NCI-H2107 (cell line): ENCODE measurements around the gene PAN2.
"Not testable (repeated sequence)": the region's sequence is repeated elsewhere in the genome, so short reads cannot be mapped to it uniquely, and the experiment has no call there.

Source experiments
- DNase-seq: peaks from one replicate; lab custom pipeline; 2025; lab: John Stamatoyannopoulos, UW

Gene PAN2, protein sequence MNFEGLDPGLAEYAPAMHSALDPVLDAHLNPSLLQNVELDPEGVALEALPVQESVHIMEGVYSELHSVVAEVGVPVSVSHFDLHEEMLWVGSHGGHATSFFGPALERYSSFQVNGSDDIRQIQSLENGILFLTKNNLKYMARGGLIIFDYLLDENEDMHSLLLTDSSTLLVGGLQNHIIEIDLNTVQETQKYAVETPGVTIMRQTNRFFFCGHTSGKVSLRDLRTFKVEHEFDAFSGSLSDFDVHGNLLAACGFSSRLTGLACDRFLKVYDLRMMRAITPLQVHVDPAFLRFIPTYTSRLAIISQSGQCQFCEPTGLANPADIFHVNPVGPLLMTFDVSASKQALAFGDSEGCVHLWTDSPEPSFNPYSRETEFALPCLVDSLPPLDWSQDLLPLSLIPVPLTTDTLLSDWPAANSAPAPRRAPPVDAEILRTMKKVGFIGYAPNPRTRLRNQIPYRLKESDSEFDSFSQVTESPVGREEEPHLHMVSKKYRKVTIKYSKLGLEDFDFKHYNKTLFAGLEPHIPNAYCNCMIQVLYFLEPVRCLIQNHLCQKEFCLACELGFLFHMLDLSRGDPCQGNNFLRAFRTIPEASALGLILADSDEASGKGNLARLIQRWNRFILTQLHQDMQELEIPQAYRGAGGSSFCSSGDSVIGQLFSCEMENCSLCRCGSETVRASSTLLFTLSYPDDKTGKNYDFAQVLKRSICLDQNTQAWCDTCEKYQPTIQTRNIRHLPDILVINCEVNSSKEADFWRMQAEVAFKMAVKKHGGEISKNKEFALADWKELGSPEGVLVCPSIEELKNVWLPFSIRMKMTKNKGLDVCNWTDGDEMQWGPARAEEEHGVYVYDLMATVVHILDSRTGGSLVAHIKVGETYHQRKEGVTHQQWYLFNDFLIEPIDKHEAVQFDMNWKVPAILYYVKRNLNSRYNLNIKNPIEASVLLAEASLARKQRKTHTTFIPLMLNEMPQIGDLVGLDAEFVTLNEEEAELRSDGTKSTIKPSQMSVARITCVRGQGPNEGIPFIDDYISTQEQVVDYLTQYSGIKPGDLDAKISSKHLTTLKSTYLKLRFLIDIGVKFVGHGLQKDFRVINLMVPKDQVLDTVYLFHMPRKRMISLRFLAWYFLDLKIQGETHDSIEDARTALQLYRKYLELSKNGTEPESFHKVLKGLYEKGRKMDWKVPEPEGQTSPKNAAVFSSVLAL

DNA sequence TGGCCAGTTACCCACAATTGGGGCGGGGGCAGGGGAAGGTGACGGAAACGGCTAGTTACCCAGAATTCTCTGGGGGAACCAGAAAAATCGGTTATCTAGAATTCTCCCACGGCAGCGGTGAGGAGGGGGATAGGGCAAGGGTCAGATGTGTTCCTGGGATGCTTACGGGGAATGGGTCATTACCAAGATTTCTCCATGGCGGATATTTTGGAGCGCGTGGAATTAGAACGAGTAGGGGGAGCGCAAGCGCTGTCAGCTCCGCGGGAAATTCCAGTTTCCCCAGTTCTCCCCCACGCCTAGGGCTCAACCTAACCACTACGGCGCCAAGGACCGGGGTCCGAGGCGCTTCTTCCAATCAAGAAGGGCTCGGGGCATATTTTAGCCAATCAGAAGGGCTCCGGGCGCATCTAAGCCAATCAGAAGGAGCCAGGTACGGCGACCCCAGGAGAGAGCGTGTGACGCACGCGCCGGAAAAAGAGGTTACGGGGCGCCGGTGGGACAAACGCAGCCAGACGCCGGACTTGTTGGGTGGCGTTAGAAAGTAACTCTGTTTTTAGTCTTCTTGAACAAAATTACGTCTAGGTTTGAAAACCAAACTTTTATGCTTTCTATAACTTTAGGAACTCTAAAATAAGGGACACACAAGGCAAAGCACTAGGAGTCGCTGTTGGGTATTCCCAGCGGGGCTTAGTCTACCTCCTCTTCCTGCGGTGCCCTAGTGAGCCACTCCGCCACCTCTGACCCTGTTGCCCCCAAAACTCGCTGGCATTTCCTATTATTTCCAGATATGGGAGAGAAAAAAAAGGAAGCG is at the start of gene PAN2:
Gene PAN2, minus strand, starts transcription at position 322 of the 811 bp plus-strand sequence. CDS start 906 bp downstream, outside the sequence.
- peak; percentile 95 for DNase-seq

DNA sequence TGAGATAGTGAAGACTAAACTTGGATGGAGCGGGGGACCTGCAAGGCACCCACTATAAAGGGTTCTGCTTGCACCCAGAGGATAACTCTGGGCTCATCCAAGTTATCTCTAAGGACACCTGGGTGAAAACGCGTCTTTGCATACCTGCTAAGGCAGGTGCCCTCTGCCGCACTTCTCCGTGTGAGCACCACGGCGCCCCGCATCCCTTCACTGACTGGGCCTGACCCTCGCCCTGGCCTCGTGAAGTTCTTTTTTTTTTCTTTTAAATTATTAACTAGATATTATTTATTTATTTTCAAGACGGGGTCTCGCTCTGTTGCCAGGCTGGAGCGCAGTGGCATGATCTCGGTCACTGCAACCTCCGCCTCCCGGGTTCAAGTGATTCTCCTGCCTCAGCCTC is 48.8 kb upstream of the PAN2 start:
- no peak for DNase-seq

DNA sequence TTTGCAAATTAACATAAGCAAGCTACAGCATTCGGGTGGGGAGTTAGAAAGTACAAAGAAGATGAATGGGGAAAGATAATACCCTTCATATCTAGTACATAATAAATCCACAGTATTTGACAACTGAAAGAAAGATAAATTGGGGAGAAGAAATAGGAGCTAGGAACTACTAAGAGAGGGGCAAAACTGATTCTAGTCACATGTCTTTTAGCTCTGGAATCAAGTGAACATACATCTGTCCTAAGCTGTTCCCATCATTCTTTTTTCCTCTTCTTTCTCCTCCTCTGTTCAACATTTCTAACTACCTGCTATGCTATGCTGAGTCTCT is 44.2 kb upstream of the PAN2 start:
- no peak for DNase-seq

DNA sequence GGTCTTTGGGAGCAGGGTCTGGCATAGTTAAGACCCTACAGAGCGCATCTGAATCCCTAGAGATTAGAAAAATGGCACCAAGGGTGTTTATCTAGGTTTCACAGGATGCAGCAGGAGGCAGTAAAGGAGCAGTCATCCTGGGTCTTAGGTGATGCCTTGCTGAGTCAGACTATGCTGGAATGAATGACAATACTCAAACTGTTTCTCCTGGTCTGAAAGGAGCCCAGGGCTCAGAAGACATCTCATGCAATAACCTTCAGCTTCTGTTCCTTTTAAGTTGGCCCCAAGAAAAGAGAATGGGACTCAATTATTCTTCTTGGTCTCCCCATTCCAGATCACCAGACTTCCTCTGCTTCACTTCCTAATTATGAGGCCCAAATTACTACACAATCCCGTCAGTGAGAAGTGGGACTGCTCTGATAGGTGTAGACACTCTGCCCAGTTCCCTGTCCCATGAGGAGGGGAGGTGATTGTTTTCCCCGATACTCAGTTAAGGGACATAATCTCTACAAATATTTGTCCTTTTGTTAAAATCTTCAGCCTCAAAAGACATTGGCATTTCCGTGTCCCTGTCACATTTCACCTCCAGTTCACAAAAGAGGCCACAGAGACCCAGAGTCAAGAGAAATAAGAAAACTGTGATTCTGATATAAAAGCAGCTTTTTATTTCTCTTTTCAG is 43.6 kb upstream of the PAN2 start:
- no peak for DNase-seq

DNA sequence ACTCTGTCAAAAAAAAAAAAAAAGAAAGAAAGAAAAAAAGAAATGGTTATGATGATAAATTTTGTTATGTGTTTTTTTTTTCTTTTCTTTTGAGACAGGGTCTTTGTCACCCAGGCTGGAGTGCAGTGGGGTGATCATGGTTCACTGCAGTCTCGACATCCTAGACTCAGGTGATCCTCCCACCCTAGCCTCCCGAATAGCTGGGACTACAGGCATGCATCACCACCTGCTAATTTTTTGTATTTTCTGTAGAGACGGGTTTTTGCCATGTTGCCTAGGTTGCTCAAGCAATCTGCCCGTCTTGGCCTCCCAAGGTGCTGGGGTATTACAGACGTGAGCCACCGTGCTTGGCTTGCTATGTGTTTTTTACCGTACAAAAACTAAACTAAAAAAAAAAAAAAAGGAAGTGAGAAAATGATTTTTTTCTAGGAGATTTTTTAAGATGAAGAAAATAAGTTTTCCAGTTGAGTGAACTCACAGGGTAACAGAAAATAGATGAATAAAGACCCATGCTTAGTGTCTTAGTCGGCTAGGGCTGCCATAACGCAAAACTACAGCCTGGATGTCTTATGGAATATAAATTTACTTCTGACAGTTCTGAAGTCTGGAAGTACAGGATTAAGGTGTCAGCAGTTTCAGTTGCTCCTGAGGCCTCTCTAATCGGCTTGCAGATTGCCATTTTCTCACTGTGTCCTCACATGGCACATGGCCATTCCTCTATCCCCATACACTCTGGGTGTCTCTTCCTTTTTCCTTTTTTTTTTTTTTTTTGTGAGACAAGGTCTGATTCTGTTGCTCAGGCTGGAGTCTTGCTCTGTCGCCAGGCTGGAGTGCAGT is 42.0 kb upstream of the PAN2 start:
- DNase-seq, result no peak

DNA sequence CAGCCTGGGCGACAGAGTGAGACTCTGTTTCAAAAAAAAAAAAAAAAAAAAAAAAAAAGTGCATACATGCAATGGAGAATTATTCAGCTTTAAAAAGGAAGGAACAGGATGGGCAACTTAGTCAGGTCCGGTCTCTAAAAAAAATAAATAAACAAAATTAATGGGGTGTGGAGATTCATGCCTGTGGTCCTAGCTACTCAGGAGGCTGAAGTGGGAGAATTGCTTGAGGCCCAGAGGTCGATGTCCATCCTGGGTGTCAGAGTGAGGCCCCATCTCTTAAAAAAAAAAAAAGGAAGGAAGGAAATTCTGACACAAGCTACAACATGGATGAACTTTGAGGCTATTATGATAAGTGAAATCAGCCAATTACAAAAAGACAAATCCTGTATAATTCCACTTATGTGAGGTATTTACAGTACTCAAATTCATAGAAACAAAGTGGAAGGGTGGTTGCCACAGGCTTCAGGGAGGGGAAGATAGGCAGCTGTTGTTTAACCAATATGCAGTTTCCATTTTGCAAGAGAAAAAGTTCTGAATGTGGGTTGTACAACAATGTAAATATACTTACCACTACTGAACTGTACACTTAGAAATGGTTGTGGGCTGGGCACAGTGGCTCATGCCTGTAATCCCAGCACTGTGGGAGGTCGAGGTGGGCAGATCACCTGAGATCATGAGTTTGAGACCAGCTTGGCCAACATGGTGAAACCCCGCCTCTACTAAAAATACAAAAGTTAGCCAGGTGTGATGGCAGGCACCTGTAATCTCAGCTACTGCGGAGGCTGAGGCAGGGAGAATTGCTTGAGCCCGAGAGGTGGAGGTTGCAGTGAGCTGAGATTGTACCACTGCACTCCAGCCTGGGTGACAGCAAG is 41.2 kb upstream of the PAN2 start:
- no peak for DNase-seq

DNA sequence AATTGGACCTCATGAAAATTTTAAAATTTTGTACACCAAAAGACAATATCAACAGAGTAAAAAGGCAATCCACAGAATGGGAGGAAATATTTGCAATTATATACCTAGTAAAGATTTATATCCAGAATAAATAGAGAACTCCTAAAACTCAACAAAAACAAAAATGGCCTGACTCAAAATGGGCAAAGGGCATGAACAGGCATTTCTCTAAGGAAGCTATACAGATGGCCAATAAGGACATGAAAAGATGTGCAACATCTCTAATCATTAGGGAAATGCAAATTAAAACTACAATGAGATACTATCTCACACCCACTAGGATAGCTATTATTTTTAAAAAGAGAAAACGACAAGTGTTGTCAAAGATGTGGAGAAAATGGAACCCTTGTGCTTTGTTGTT is 39.7 kb upstream of the PAN2 start:
- no peak for DNase-seq

DNA sequence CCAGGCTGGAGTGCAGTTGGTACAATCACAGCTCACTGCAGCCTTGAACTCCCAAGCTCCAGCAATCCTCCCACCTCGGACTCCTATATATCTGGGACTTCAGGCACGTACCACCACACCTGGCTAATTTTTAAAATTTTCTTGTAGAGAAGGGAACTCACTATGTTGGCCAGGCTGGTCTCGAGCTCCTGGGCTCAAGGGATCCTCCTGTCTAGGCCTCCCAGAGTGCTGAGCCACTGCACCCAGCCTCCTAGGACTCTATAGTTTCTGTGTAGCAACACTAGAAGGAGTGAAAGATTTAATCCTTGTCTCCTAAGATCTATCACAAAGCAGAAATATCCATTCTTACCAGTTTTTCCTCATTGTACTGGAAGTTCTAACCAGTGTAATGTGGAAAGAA is 33.1 kb upstream of the PAN2 start:
- no peak for DNase-seq

DNA sequence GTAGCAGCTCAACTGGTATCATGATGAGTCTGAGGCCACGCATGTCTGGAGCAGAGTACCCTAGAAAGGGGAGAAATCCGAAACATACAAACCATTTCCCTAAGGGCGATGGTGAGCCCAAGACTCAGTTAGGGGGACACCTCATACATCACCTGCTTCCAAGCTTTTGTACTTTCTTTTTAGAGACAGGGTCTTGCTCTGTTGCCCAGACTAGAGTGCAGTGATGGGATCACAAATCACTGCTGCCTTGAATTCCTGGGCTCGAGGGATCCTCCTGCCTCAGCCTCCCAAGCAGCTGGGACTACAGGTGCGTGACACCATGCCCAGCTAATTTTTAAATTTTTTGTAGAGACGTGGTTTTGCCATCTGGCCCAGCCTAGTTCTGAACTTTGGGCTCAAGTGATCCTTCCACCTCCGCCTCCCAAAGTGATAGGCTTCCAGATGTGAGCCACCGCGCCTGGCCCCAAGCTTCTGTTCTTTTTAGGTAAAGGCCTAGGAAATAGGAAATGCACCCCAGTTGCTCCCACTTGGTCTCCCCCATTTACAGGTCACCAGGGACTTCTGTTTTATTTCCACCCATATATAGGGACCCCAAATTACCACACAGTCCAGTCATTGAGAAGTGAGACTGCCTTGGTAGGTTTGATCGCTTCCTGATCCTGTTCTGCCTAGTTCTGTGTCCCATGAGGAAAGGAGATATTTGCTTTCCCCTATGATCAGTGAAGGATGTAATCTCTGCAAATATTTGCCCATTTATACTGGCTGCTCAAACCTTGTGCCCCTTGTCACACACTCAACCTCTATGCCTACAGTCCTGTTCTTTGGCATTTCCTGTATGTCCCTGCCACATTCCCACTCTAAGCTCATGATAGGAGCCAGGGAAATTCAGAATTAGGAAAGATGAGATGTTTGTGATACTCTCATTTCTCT is 28.6 kb upstream of the PAN2 start, which contains the start of gene APOF:
Gene APOF, minus strand, starts transcription at position 728 of the 930 bp plus-strand sequence. Its CDS starts 112 bp downstream, at position 616.
- no peak for DNase-seq

DNA sequence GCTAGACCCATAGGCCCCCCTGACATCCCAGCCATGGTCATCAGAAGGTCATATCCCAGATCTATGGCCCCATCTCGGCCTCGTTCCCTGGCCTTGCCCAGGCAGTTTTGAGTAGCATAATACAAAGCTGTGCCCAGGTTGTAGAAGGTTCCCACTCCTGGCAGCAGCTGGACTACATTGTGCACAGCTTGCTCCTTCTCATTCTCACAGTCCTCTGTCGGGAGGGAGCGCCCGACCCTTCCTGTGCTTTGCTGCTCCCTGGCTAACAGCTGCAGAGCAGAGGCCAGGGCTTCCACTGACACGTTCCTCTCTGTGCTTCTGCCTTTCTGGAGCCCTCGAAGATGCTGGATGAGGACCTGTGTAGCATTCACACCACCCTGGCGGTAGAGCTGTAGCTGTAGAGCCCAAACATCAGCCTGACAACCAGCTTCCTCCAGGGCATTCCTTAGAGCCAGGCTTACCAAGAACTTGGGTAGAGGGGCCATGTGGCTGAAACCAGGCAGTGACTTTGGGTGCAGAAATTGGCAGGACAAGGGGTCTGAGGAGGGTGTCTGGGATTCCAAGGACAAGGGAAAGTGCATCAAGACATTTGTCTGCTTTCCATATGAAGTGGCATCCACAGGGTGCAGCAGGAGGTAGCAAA is 27.8 kb upstream of the PAN2 start:
- no peak for DNase-seq

DNA sequence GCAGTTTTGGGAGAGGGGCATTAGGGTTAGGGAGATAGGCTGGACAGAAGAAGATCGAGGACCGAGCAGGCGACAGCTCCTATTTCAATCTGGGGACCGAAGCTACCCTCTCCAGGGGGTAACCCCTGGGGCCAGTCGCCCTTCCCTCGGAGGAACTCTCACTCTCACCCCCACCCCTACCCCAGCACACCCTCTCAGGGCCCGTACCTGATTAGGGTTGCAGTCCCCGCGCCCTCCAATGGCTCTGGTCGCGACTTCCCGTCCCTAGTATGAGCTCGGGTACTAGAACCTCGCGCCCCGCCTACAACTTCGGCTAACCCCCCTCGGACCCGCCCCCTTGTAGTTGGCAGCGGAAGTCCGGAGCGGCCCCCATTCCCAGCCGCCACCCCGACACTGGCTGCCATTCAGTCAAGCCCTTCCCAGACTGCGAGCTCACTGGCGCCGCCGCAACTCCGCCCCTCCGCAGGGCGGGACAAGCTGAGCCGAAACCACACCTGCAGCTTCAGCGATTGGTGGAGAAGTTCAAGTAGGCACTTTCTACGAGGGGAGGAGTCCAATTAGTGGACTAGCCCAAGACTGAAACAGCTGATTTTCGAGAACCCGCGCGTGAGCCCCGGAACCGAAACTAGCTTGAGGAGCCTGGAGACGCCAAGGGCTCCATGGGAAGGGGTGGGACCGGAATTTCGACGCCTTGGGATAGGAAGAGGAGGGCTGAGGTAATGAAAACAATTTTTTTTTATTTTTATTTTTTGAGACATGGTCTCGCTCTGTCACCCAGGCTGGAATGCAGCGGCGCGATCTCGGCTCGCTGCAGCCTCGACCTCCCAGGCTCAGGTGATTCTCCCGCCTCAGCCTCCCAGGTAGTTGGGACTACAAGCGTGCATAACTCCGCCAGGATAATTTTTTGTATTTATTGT is 26.3 kb upstream of the PAN2 start, which contains the start of gene STAT2:
Gene STAT2, minus strand, starts transcription at position 257 of the 917 bp plus-strand sequence. CDS start 3,536 bp downstream, outside the sequence.
- DNase-seq, result peak; percentile 99

DNA sequence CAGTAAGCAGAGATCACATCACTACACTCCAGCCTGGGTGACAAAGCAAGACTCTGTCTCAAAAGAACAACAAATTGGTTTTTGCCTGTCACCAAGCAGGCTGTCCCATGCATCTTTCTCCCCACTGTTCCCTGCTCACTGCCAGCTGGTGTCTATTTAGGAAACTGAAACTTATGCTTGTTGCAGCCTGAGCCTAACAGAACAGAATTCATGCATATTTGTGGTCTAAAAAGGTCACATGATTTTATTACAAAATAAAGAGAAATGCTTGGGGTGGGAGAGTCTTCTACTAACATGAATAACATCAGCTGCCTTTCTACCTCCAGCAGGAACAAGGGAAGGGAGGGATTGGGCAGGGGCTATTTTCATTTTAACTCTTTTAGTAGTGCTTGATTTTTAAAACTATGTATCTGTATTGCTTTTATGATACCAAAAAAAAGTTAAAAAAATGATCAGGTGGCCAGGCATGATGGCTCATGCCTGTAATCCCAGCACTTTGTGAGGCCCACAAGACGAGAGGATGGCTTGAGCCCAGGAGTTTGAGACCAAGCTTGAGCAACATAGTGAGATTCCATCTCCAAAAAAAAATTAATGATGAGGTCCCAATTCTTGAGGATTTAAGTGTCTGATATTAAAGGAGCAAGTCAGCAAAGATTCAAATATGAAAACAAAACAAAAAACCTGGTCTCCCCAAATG is 25.2 kb upstream of the PAN2 start:
- DNase-seq, result no peak

DNA sequence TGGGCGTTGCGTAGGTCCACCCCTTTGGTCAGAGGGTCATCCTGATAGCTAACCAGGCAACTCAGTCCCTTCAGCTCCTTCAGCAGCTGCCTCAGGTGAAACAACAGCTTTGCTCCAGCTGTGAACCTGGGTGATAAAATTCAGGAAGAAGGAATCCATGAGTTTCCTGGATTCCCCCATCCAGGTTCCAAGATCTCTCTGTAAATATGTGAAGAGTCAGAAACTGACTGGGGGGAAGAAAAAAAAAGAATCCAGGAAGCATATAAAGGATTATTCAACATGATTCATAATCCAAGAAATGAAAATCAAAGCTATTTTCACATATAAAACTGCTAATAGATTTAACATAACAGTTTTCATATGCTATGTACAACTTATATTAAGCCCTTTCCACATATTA is 17.5 kb upstream of the PAN2 start:
- DNase-seq, result no peak

DNA sequence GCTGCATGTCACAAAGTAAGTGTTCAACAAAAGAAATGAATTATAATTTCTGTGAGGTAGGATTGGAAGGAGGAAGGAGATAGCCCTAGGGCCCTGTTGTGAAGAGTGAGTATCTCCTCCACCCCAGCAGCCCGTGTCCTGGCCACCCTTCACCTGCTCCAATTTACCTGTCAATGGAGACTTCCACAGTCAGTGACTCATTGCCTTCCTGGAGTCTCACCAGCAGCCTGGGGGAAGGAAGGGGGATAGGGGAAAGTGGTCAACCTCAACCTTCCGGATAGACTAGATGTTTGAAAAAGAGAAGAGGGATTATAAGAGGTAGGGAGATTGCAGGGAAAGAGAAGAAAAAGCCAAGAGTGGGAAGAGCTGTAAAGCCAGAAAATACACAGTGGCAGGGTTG is 16.9 kb upstream of the PAN2 start:
- no peak for DNase-seq

DNA sequence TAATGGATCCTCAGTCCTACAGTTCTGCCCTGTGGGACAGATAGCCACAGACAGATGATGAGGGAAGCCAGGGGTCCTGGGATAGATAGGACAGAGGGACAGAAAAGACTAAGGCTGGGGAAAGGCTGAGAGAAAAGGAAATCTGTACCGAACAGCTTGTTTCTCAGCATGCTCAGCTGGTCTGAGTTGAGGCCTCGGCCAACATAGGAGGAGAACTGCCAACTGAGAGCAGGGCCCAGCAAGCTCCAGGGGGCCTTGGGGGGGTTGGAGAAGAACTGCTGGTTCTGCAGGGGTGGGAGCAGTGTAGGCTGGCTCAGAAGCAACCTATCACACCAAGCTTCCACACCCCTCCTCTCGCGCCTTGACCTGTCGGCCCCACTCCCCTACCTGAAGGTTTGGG is 15.0 kb upstream of the PAN2 start:
- no peak for DNase-seq

DNA sequence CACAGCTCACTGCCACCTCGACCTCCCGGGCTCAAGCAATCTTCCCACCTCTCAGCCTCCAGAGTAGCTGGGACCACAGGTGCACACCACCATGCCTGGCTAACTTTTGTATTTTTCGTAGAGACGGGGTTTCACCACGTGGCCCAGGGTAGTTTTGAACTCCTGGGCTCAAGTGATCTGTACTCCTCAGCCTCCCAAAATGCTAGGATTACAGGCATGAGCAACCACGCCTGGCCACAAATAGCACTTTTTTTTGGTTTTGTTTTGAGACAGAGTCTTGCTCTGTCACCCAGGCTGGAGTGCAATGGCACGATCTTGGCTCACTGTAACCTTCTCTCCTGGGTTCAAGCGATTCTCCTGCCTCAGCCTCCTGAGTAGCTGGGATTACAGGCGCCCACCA is 13.5 kb upstream of the PAN2 start:
- DNase-seq, result not testable (repeated sequence)
